ENCODE results near the gene MAN1C1.

Gene MAN1C1

DNA sequence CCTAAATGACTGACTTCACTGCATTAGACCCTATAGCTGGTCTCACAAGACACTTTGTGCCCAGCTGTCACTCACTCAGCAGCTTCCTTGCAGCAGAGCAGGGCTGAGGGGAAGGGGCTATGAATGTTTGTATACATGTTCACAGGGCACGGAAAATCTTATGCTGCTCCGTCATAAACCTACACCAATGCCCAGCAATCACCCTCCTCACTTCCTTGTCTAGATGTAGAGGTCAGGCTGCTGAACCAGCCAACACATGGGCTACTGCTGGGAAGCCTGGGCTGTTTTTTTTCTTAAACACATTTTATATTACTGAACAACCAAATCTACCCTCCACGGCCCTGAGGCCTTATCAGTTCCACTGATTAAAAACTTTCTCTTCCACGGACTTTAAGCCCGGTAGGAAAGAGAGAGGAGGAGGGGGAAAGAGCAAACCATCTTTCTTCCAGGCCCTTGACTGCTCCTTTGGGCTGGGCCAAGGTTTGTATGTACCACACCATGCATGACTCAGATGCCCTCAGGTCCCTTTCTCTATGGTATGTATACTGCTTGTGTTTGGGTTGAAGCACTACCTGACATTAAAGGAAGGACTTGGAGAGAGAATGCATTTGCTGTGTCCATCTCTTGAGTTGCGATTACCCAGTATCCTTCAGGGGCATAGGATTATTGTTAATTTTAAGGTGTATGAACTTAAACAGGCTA, 215.9 kb downstream of the MAN1C1 start:
- no peaks in the 10 kb centered on the region; the same call in 1 of the 2 replicates for H4K20me1 ChIP-seq (ENCODE audit: low read depth, low read length)
- no peak overlapping the region for H3K4me2 ChIP-seq (ENCODE audit: low read depth, low read length, poor library complexity, severe bottlenecking)
- no peak for TF ChIP-seq EZH2phosphoT487 (conservative IDR thresholded peaks at IDR 0.05; ENCODE audit: low read length)
- TF ChIP-seq, protein P1, sequence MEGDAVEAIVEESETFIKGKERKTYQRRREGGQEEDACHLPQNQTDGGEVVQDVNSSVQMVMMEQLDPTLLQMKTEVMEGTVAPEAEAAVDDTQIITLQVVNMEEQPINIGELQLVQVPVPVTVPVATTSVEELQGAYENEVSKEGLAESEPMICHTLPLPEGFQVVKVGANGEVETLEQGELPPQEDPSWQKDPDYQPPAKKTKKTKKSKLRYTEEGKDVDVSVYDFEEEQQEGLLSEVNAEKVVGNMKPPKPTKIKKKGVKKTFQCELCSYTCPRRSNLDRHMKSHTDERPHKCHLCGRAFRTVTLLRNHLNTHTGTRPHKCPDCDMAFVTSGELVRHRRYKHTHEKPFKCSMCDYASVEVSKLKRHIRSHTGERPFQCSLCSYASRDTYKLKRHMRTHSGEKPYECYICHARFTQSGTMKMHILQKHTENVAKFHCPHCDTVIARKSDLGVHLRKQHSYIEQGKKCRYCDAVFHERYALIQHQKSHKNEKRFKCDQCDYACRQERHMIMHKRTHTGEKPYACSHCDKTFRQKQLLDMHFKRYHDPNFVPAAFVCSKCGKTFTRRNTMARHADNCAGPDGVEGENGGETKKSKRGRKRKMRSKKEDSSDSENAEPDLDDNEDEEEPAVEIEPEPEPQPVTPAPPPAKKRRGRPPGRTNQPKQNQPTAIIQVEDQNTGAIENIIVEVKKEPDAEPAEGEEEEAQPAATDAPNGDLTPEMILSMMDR (IDR thresholded peaks at IDR 0.05; ENCODE audit: insufficient read depth, low read length, poor library complexity, severe bottlenecking), result no peak
- H2AFZ ChIP-seq (ENCODE audit: low read depth, low read length, severe bottlenecking), result no peak overlapping the region
- H3K27me3 ChIP-seq (ENCODE audit: low read length), result no peaks in the 10 kb centered on the region
- H3K36me3 ChIP-seq (ENCODE audit: low read length), result peaks cover 7% of the 10 kb centered on the region; the same call in 1 of the 2 replicates
- no peak overlapping the region for H3K27ac ChIP-seq (ENCODE audit: low read depth, low read length)
- H3K79me2 ChIP-seq (ENCODE audit: insufficient read depth, low read length), result no peaks in the 10 kb centered on the region
- H3F3A ChIP-seq (ENCODE audit: insufficient read depth), result no peaks in the 10 kb centered on the region; the same call in 1 of the 2 replicates
- no peaks in the 10 kb centered on the region for H3K9me3 ChIP-seq (ENCODE audit: insufficient read depth, low read length)
- H3K4me3 ChIP-seq (ENCODE audit: insufficient read depth, low read length, poor library complexity, severe bottlenecking), result no peak overlapping the region
- H3K9ac ChIP-seq (ENCODE audit: low read length), result no peak overlapping the region
- no peaks in the 10 kb centered on the region for H3K9me2 ChIP-seq (replicated peaks; ENCODE audit: insufficient read depth, low read length)

DNA sequence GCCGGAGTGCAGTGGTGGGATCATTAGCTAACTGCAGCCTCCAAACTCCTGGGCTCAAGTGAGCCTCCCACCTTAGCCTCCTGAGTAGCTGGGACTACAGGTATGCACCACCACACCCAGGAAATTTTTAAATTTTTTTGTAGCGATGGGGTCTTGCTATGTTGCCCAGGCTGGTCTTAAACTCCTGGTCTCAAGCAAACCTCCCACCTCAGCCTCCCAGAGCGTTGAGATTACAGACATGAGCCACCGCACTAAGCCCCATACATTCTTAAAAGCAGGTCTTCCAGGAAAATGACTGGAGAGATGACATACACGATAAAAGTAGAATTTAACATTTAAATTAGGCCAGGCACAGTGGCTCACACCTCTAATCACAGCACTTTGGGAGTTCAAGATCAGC, 216.6 kb downstream of the MAN1C1 start:
- Histone ChIP-seq H3K9me2 (replicated peaks; ENCODE audit: insufficient read depth, low read length) (no peaks in the 10 kb centered on the region), H4K20me1 (ENCODE audit: low read depth, low read length) (no peaks in the 10 kb centered on the region; the same call in 1 of the 2 replicates), H3K9me3 (ENCODE audit: insufficient read depth, low read length) (no peaks in the 10 kb centered on the region), H3F3A (ENCODE audit: insufficient read depth) (no peaks in the 10 kb centered on the region; the same call in 1 of the 2 replicates), H3K27ac (ENCODE audit: low read depth, low read length) (no peak overlapping the region), H3K27me3 (ENCODE audit: low read length) (no peaks in the 10 kb centered on the region), H2AFZ (ENCODE audit: low read depth, low read length, severe bottlenecking) (no peak overlapping the region), H3K4me3 (ENCODE audit: insufficient read depth, low read length, poor library complexity, severe bottlenecking) (no peak overlapping the region), H3K9ac (ENCODE audit: low read length) (no peak overlapping the region), H3K4me2 (ENCODE audit: low read depth, low read length, poor library complexity, severe bottlenecking) (no peak overlapping the region), H3K79me2 (ENCODE audit: insufficient read depth, low read length) (no peaks in the 10 kb centered on the region), H3K36me3 (ENCODE audit: low read length) (peaks cover 7% of the 10 kb centered on the region; the same call in 1 of the 2 replicates)
- no peak for TF ChIP-seq EZH2phosphoT487 (conservative IDR thresholded peaks at IDR 0.05; ENCODE audit: low read length)
- TF ChIP-seq, protein P1 (IDR thresholded peaks at IDR 0.05; ENCODE audit: insufficient read depth, low read length, poor library complexity, severe bottlenecking), result no peak
